Measurements from ENCODE around the gene MRTO4. TPM values are rescaled to one million over a fixed set of nuclear protein-coding genes. Genes with fewer than 3 reads are reported as not detected.

Gene MRTO4
- total and polyA plus RNA-seq, 2 of the 13 experiments (the other 11 are each of a cell fraction or from before 2014, with no cell fraction given): 28.1 to 59.2 TPM

GRCh38 chr1:19209990-19210771, 41.4 kb upstream of the MRTO4 start, which contains the start of gene UBR4 (continued):
- TF ChIP-seq ZNF382 (CRISPR knock-in tag; IDR thresholded peaks at IDR 0.05; ENCODE audit: borderline replicate concordance): no peak
- TF ChIP-seq MXD4 (CRISPR knock-in tag; IDR thresholded peaks at IDR 0.05): no peak; the same call in none of the 2 replicates
- TF ChIP-seq FOXC1 (CRISPR knock-in tag; IDR thresholded peaks at IDR 0.05; ENCODE audit: borderline replicate concordance): peak; percentile 82
- peak; percentile 88 for TF ChIP-seq ZNF747 (CRISPR knock-in tag; IDR thresholded peaks at IDR 0.05; ENCODE audit: borderline replicate concordance)
- no peak for TF ChIP-seq PLRG1 (conservative IDR thresholded peaks at IDR 0.05)
- TF ChIP-seq ARID3A (IDR thresholded peaks at IDR 0.05; ENCODE audit: low read depth, low read length): no peak
- no peak for TF ChIP-seq ZNF605 (CRISPR knock-in tag; IDR thresholded peaks at IDR 0.05)
- no peak for TF ChIP-seq ZNF549 (CRISPR knock-in tag; IDR thresholded peaks at IDR 0.05)
- TF ChIP-seq ZSCAN31 (CRISPR knock-in tag; IDR thresholded peaks at IDR 0.05; ENCODE audit: low read depth): peak; percentile 98
- no peak for TF ChIP-seq ZNF33B (CRISPR knock-in tag; IDR thresholded peaks at IDR 0.05)
- TF ChIP-seq NFRKB (IDR thresholded peaks at IDR 0.05): no peak
- TF ChIP-seq ZMAT5 (CRISPR knock-in tag; IDR thresholded peaks at IDR 0.05; ENCODE audit: borderline replicate concordance, low read depth): no peak
- no peak; the same call in 1 of the 2 replicates for TF ChIP-seq ZBTB3 (CRISPR knock-in tag; IDR thresholded peaks at IDR 0.05; ENCODE audit: borderline replicate concordance, low read depth)
- no peak for TF ChIP-seq SYNCRIP (IDR thresholded peaks at IDR 0.05; ENCODE audit: insufficient read depth, low read depth, low read length)
- TF ChIP-seq FOXK2 (IDR thresholded peaks at IDR 0.05): no peak
- no peak for TF ChIP-seq ZNF446 (CRISPR knock-in tag; IDR thresholded peaks at IDR 0.05)
- TF ChIP-seq MEIS2 (CRISPR knock-in tag; IDR thresholded peaks at IDR 0.05): peak; percentile 88; the same call in 1 of the 2 replicates
- TF ChIP-seq DBP (CRISPR knock-in tag; IDR thresholded peaks at IDR 0.05; ENCODE audit: not compliant biosample characterization): peak; percentile 89
- TF ChIP-seq HNF4A (CRISPR knock-in tag; IDR thresholded peaks at IDR 0.05): peak; percentile 97
- peak; percentile 78 for TF ChIP-seq KDM5A (IDR thresholded peaks at IDR 0.05; ENCODE audit: borderline replicate concordance, low read length)
- TF ChIP-seq TEAD2 (CRISPR knock-in tag; IDR thresholded peaks at IDR 0.05): peak; percentile 73; the same call in 1 of the 2 replicates
- TF ChIP-seq ZNF598 (CRISPR knock-in tag; IDR thresholded peaks at IDR 0.05; ENCODE audit: borderline replicate concordance): peak; percentile 20; the same call in 1 of the 2 replicates
- TF ChIP-seq RARA (CRISPR knock-in tag; IDR thresholded peaks at IDR 0.05): peak; percentile 76
- TF ChIP-seq CENPBD1 (CRISPR knock-in tag; IDR thresholded peaks at IDR 0.05; ENCODE audit: borderline replicate concordance, low read depth): no peak
- TF ChIP-seq EP300 (IDR thresholded peaks at IDR 0.05; ENCODE audit: low read depth in 2 of 2, low read length in 2 of 2): peak; percentile 34 to 65; a peak in 2 of 4 replicates
- 0 out of 2 replicates have a peak, but pooled peaks have one; percentile 57 for TF ChIP-seq EP300 (CRISPR knock-in tag; IDR thresholded peaks at IDR 0.05; ENCODE audit: borderline replicate concordance)
- TF ChIP-seq SCMH1 (CRISPR knock-in tag; IDR thresholded peaks at IDR 0.05; ENCODE audit: borderline replicate concordance): no peak
